Stomach (tissue), 4 donors: ENCODE measurements around the gene REV3L.
A peak's percentile ranks its signal among the peaks of the same experiment; 100 is the strongest.

Source experiments
- CTCF ChIP-seq, 7 experiments: fragments of 450-650 bp in 4 of 7; fragments of 200-600 bp in 3 of 7; sonication (generic) in 3 of 7; IDR thresholded peaks; one replicate each; pipeline ENCODE4 v1.5.1; 2016 to 2019; ENCODE audit warnings: antibody characterized with exemption in 7 of 7, control low read depth in 2 of 7, mild to moderate bottlenecking in 1 of 7
- EP300 ChIP-seq: sonication (generic); formaldehyde crosslinking; IDR thresholded peaks from one replicate; pipeline ENCODE4 v1.6.1; 2017; ENCODE audit warnings: antibody characterized with exemption
- POLR2A ChIP-seq, 4 donors: fragments of 450-650 bp; IDR thresholded peaks; one replicate each; pipeline ENCODE4 v1.6.1; 2016; ENCODE audit warnings: antibody characterized with exemption in 4 of 4, control low read depth in 2 of 4, mild to moderate bottlenecking in 1 of 4, moderate library complexity in 1 of 4
- POLR2AphosphoS5 ChIP-seq, 3 donors: sonication (generic); formaldehyde crosslinking; IDR thresholded peaks; one replicate each; pipeline ENCODE4 v1.6.1; 2016; ENCODE audit warnings: antibody characterized with exemption in 3 of 3

- TF ChIP-seq POLR2AphosphoS5 (IDR thresholded peaks at IDR 0.05) (peak in 2 of 3 donors; percentile 34 to 42), CTCF (IDR thresholded peaks at IDR 0.05) (no peak), POLR2A (IDR thresholded peaks at IDR 0.05) (no peak), EP300 (no peak)
Observed at GRCh38 chr6:111487661-111488060, 4.6 kb upstream of the REV3L start.
